ENCODE data around the gene LRRC3C.
"Not testable (repeated sequence)": the region's sequence is repeated elsewhere in the genome, so short reads cannot be mapped to it uniquely, and the experiment has no call there.

LRRC3C gene, protein sequence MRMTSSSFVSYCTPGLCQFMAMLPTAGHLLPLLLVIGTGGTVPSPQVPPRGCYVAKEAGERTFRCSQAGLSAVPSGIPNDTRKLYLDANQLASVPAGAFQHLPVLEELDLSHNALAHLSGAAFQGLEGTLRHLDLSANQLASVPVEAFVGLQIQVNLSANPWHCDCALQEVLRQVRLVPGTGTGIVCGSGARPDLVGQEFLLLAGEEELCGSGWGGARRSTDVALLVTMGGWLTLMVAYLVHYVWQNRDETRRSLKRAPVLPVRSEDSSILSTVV

DNA sequence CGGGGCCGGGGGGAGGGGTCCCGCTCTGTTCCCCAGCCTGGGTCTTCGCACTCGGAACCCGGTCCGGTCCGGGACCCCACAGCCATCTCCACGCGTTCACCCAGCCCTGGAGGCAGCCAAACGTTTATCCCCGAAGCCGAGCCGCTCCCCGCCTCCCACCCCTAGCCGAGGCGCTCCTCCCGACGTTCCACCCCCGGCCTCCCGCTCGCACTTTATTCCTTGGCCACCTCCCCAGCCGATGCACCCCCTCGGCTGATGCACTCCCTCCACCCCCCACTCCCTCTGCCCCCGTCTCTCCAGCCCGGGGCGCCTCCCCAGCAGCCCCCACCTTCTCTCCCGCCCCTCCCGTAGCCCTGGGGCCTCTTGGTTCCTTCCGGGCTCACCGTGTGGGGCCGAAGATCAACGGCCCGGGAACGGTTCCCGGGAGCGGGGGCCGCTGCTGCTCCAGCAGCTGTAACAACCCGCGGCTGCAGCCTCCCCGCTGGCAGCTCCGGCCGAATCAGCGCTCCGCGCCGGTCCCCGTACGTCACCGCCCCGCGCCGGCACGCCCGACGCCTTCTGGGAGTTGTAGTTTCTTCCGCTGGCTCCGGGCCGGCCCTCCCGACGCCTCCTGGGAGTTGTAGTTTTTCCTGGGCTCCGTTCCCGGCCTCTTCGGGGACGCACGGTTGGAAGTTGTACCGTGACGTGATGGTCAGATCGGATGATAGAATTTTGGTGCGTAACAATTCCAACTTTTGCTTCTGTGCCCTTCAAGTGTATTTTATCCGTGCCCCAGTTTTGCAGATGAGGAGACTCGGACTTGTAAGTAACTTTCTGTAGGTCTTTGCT, at the start of gene LRRC3C, which contains the start of gene ORMDL3:
Gene LRRC3C, plus strand, starts transcription at position 632 of the 828 bp plus-strand sequence. CDS start 13,792 bp downstream, outside the sequence.
Gene ORMDL3, minus strand, starts transcription at position 501 of the 828 bp plus-strand sequence. CDS start 3,398 bp downstream, outside the sequence.
- DNase-seq: peak; percentile 79

DNA sequence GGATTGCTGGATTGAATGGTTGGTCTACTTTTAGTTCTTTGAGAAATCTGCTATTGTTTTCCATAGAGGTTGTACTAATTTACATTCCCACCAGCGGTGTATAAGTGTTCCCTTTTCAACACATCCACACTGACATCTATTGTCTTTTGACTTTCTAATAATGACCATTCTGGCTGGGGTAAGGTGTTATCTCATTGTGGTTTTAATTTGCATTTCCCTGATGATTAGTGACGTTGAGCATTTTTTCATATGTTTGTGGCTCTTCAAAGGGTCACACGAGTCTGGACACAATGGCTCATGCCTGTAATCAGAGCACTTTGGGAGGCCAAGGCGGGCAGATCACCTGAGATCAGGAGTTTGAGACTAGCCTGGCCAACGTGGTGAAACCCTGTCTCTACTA, 41.4 kb upstream of the LRRC3C start:
- DNase-seq: not testable (repeated sequence)

DNA sequence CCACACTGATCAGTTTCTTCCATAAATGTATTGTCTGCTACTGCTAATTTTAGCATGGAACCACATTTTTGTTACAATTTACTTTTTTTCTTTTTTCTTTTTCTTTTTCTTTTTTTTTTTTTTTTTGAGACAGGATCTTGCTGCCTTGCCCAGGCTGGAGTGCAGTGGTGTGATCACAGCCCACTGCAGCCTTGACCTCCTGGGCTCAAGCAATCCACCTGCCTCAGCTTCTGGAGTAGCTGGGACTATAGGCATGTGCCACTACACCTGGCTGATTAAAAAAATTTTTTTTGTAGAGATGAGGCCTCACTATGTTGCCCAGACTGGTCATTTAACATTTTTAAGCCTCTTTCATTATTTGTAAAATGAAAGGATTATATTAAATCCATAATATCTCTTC, 40.5 kb upstream of the LRRC3C start:
- no peak for DNase-seq

DNA sequence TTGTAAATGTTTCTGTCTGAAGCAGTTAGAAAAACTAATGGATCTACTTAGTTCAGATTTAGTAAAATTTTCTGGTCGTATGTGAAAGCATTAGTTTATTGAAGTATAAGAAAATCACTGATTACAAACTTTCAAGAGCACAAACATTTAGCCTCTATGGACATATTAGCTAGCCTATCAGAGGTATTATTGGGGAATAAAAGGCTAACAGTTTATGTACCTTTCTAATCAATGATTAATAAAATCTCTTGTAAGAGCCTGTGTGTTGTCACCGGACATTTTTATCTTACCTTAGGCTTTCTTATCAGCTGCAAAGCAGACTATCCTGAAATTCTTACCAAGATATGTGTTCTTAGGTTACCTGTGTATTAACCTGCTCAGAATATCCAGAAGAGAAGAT, 38.3 kb upstream of the LRRC3C start:
- no peak for DNase-seq

DNA sequence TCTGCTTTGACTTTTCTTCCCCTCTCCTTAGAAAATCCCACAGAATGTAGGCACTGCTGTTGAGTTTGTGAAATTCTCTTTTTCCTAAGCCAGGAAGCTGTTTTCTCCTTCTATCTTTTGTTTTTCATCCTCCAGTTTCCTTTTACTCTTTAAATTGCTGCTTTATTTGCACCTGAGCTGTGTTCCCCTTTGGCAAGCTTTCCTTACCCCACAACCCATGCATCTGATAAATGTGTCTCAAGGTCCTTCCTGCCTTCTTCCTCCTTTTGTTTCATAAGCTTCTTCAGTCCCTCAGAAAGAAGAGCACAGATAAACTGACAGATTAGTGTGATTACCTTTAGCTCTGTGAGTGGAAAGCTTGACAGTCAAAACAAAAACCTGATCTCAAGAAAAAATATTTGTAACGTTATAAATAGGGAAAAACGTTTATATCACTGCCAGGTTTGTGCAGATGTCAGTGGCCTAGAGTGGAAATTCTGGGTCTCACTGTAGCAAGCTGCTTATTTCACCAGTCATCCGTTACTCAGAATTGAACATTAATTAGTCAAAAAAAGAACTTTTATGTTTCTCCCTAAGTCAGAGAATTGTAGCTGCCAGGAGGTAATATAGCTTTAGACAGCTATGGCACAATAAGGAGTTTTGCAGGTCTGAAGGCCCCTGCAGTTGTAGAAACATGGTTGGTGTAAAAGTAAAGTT, 32.7 kb upstream of the LRRC3C start:
- DNase-seq: no peak

DNA sequence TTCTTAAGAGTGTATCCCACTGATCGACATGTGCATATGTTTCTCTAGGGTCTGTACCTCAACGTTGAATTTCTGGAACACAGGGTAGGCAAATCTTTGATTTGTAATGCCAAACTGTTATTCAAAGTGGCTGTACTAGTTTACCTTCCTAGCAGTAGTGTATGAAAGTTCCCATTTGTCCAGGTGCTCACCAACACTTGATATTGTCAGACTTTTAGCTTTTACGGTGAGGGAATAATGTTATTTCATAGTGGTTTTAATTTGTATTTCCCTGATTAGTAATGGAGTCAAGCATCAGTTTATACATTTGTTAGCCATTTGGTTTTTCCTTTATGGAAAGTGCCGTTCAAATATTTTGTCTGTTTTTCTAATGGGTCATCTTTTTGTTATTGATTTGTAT, 29.4 kb upstream of the LRRC3C start:
- no peak for DNase-seq

DNA sequence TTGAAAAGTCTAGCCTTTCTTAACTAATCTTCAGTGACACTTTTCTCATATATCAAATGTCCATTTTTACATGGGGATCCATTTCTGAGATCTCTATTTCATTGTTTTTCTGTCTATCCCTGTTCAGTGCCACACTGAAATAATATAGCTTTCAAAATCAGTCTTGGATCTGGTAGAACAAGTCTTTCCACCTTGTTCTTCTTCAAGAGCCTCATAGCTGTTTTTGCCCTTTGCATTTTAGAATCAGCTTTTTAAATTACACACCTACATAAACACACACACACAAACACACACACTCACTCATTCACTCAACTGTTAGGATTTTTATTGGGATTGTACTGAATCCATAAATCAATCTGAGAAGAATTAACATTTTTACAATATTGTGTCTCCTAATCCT, 28.3 kb upstream of the LRRC3C start:
- DNase-seq: no peak

DNA sequence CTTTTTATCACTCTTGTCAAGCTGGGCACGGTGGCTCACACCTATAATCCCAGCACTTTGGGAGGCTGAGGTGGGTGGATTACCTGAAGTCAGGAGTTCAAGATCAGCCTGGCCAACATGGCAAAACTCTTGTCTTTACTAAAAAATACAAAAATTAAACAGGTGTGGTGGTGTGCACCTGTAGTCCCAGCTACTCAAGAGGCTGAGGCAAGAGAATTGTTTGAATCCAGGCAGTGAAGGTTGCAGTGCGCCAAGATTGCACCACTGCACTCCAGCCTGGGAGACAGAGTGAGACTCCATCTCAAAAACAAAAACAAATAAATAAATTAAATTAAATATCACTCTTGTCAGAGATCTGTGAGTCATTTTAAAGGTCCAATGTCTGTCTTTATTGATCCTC, 25.5 kb upstream of the LRRC3C start:
- not testable (repeated sequence) for DNase-seq

DNA sequence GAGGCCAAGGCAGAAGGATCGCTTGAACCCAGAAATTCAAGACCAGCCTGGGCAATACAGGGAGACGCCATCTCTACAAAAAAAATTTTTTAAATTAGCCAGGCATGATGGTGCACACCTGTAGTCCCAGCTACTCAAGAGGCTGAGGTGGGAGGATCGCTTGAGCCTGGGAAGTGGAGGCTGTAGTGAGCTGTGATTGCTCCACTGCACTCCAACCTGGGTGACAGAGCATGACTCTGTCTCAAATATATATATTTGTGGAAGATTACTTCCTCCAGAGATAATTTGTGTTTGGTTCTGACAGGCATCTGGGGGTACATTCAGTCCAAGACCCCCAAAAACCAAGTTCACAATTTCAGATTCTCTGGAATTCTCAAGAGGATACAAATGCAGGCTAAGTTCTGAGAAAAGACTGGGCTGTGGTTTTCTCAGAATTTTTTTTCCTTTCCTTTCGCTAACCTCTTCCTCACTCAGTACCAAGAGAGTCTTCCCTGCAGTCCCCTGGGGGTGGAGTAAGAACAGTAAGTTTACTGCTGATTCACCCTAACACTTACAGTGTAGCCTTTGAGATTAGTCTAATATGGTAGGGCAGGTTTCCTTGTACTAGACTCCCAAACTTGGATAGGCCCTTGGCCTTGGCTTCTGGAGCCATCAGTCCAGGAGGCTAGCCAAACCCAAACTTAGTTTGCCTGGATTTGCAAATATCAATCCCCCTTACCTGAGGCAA, 24.2 kb upstream of the LRRC3C start:
- DNase-seq: no peak

DNA sequence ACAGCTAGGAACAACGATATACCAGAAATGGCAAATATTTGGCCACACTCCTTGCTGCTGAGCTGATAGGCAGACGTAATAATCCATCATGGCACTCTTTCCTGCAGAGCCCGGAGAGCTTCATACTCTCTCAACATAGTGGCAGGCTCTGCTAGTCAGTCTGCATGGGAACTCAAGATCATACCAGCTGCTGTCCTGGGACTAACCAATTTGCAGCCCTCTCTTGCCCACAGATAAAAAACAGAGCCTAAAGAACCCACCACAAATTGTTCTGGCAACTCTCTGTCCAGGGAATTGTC, 22.6 kb upstream of the LRRC3C start:
- no peak for DNase-seq

DNA sequence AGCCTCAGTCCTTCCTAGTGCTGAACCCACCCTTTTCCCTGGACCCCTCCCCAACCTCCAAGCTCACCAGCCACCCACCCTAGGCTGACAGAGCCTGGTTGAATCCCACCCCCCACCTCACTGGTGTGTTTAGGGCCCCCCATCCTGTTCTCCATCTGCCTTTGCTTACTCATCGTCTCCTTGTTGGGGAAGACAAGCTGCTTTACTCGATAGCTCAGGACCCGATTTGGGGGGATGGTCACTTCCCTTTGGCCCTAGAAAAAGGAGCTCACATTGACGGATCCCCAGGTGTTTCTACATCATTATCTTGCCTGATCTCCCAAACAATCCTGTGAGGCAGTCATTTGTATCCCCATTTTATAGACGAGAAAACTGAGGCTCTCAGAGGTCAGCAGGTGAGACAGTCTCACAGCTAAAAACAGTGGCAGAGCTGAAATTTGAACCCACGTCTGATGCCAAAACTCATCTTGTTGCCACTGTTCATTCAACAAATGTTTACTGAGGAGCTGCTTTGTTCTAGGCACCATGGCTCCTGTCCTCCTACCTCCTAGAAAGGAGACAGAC, 18.7 kb upstream of the LRRC3C start:
- DNase-seq: no peak

DNA sequence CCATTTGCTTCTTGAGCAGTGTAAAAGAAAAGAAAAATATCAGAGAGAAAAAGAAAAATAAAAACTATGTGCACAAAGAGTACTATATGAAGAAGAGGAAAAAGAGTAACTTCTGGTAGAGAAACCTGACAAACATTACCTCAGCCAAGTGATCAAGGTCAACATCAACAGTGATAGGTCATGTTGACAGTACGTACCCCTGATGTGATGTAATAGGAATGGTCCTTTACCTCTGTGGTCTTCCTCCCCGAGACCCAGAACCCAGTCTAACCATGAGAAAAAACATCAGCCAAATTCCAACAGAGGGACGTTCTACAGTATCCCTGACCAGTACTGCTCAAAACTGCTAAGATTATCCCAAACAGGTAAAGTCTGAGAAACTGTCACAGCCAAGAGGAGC, 13.5 kb upstream of the LRRC3C start:
- DNase-seq: no peak

DNA sequence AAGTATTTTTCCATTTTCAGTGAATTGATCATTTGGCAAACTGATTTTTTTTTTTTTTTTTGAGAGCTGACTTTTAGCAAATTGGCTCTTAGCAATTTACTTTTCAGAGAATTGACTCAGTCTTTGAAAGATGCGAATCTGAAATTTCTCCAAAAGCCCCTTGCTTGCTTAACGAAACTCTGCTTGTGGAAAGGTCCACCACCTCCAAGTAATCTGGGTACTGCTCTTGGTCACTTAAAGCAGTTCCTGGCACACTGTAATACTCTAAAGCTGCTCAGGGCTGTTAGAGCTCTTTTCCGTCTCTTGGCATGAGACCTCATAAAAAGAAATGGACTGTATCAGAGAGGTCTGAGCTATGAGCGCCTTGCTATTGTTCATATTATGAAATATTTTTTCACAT, 12.0 kb upstream of the LRRC3C start:
- no peak for DNase-seq

DNA sequence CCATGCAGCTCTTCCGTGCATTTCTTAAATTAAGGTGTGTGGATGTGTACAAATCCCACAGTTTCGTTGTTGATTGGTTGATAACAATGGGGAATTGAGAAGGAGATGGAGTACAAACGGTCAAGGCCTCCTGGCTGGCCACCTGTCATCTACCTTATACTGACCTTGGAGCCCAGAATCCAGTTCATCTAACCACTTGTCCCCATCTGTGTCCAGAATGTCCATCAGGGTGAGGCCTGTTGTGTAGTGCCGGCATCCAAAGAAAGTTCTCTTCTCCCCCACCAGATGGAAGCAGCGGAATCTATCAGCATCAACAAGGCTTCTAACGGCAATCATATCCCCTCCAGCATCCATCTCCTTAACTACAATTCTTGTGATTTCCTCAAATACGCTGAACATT, 10.6 kb upstream of the LRRC3C start:
- DNase-seq: no peak

DNA sequence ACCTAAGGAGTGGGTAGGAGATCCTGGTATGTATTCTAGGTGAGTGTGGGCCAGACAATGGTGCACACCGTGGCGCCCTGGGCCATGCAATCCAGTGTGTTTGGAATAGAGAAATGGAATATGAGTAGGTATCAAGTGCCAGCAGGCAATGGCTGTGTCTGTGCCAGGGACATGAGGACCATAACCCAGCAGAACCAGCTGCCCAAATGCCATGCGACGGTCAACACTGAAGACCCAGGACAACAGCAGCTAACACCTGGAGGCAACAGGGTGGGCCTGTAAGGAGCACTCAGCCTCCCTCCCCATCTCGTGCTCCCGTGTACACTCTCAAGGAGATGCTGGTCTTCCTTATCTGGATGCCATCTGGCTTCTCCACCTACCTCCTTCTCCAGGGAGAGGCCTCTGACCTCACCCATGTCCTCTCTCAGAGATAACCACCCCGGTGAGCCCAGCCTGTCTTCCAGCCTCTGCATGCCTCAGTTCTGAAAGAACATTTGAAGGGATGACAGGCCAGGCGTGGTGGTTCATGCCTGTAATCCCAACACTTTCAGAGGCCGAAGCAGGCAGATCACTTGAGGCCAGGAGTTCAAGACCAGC, 8.3 kb upstream of the LRRC3C start:
- no peak for DNase-seq

DNA sequence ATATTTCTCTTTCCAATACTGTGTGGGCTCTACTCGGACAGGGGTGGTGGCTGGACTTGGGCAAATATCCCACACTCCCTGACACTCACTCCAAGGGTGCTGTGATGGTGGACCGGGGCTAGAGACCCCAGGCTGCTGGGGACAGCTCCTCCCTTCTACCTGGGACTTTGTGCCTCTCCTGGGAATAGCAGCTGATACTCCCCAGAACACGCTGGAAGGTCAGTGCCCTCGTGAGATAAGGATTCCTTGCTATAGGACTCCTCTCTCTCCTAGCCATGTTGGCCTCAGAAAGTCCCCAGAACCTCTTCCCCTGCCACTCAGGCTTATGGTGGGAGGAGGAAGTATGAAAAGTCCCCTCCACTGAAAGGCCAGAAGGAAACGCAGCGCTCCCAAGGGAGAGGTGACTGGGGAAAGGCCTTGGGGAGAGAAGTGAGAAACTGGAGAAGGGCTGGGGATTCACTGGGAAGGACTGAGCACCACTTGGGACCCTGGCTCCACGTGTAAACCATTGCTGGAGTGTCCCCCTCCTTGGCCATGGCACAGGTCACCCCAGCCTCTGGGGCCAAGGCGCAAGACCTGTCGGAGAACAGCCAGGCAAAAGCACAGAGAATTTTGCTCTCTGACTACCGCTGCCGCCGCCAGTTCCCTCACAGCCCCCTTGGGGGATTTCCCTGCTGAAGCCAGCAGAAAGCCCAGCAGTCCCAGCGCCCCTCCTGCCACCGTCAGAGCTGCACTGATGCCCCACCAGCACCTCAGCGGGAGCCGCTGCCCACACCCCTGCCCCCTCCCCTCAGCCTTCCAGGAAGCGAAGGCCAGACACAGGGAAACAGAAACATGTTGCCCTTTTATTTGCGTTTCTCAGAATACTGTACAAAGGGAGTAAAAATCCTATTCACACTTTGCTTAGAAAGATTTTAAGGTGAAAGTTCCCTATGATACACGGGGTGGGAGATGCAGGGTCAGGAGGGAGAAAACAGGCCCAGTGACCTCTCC, 7.0 kb upstream of the LRRC3C start:
- no peak for DNase-seq

DNA sequence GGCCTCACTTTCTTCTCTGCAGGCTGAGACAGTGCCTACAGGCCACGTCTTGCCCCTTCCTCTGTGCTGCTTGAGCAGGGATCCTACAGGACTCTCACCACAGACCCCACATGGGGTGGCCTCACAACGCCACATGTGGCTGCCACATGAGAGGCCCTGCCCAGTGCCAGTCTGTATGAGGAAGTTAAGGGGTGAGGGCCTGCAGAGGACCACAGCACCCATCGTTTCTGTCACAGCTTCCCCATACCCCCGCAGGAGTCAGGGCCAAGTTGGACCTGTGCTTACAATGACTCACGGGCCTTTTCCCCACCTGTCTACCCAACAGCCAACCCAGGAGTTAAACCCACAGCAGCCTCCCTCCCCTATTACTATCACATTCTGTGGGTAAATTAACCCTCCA, 6.2 kb upstream of the LRRC3C start:
- no peak for DNase-seq

DNA sequence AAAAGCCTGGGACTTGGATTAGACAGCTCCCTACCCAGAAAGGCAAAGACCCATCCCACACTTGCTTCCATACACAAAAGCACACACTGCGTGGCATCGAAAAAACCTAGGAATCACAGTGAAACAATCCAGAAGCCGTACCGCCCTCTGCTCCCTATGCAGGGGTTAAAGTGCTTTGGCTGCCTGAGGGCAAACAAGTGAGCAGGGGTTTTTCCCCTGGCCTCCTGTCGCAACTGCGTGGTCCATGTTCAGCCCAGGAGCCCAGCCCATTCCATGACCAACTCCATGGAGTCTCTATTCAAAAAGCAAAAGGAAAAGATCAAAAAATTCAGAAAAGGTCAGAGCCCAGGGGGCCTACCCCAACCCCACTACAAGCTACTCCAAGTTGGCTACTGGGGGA, 5.5 kb upstream of the LRRC3C start:
- no peak for DNase-seq

DNA sequence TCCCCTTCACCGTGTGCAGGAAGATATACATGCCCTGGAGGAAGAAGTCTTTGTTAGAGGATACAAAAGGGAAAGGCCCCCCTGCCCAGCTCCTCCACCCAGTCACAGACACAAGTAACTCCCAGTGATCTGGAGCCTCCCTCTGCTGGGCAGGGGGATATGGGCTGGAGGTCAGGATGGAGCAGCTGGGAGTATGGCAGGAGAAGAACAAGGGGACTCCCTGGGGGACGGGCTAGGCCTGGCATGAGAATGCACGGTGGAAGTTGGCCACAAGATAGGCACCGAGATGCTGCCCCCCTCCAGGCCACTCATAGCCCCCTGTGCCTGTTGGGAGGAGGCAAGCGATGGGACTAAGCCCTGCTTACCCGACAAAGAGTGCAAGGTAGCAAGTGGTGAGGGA, 4.3 kb upstream of the LRRC3C start:
- DNase-seq: no peak

DNA sequence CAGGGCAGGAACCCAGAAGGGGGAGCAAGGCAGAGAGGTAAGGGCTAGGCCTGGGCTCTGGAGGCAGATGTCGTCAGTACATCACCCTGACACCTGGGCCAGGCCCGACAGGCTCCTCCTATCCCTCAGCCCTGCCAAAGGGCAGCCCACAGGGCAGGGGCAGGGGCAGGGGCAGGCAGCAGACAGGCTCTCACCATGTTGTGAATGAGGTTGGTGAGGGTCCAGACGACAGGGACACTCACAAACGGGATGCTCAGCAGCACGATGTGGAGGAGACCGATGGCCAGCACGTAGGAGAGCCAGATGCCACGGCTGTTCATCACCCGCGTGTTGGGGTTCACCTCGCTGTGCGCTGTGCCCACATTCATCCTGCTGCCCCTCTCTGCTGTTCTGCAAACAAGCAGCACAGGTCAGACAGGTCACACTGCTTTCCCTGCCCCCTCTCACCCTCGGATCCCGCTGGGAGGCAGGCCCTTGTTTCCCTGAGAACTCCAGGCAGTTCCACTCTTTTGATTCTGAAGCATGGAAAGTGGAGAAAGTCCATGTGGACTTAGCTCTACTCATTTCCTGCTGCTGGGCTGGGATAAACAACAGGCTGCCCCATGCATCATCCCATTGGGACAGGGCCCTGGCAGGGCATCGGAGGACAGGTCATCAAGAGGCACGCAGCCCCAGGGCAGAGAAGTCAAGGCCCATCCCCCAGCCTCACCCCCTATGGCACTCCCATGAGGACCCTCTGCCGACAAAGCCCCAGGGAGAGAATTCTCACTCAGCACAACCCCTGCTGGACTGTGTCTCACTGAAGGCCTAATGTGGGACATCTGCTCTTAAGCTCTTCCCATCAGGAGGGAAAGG, 3.5 kb upstream of the LRRC3C start:
- no peak for DNase-seq
